Measurements from ENCODE around the gene NUCB2.
"Not testable (repeated sequence)": the region's sequence is repeated elsewhere in the genome, so short reads cannot be mapped to it uniquely, and the experiment has no call there.

The NUCB2 gene

DNA sequence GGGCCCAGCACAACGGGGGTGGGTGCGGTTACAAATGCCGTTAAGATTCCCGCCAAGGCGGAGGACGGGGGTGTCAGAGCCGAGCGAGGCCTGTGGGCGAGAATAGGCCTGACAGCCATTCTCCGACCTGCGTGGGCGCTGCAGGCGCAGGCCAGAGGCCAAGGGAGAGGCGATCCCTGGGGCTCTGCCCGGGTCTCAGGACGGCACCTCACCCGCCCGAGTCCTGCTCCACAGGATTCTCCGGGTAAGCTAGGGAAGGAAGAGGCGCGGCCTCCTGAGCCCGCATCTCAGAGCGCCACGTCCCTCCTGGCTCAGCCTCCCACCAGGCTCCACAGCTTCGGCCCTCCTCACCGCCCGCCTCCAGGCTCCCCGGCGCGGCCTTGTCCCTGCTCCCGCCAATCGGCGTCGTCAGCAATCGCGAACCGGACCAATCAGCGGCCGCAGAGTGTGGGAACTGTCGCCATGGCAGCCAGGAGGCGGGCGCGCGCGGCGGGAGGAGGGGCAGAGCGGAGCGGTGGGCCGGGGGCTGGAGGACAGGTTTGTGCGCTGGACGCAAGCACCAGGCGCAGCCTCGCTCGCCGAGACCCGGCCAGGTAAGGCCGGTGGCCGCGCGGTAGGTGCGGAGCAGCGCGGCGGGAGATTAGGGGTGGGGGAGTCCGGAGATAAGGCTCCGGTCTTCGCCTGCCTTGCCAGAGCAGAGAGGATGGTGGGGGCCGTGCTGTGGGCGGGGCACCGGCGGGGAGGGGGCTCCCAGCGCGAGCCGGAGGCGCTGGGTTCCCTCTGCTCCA is at the start of gene NUCB2:
NUCB2 (plus strand) TSS at position 504 of the 788 bp plus-strand sequence. CDS start 18,585 bp downstream, outside the sequence.
- peak; percentile 96 for DNase-seq

DNA sequence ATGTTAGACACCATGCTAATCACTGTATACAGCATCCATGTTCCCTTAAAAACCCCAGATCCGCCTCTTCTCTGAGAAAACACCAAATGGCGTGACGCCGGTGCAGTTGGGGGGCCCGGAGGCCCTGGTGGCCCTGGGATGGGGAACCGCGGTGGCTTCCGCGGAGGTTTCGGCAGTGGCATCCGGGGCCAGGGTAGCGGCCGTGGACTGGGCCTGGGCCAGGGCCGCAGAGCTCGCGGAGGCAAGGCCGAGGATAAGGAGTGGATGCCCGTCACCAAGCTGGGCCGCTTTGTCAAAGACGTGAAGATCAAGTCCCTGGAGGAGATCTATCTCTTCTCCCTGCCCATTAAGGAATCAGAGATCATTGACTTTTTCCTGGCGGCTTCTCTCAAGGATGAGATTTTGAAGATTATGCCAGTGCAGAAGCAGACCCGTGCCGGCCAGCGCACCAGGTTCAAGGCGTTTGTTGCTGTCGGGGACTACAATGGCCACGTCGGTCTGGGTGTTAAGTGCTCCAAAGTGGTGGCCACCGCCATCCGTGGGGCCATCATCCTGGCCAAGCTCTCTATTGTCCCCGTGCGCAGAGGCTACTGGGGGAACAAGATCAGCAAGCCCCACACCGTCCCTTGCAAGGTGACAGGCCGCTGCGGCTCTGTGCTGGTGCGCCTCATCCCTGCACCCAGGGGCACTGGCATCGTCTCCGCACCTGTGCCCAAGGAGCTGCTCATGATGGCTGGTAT is 48.2 kb upstream of the NUCB2 start:
- not testable (repeated sequence) for DNase-seq

DNA sequence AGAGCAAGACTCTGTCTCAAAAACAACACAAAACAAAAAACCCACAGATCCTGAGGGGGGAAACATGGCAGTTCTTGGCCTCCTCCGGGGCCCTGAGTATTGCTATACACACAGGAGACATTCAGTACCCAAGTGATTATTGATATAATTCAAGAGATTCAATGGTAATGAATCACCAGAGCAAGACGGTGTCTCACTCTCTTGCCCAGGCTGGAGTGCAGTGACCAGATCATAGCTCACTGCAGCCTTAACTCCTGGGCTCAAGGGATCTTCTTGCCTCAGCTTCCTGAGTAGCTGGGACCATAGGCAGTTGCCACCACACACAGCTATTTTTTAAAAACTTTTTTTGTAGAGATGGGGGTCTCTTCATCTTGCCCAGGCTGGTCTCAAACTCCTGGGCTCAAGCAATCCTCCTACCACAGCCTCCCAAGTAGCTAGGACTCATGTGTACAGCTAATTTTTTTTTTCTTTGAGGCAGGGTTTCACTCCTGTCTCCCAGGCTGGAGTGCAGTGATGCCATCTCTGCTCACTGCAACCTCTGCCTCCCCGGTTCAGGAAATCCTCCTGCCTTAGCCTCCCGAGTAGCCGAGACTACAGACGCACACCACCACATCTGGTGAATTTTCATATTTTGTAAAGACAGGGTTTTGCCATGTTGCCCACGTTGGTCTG is 46.9 kb upstream of the NUCB2 start:
- DNase-seq: no peak

DNA sequence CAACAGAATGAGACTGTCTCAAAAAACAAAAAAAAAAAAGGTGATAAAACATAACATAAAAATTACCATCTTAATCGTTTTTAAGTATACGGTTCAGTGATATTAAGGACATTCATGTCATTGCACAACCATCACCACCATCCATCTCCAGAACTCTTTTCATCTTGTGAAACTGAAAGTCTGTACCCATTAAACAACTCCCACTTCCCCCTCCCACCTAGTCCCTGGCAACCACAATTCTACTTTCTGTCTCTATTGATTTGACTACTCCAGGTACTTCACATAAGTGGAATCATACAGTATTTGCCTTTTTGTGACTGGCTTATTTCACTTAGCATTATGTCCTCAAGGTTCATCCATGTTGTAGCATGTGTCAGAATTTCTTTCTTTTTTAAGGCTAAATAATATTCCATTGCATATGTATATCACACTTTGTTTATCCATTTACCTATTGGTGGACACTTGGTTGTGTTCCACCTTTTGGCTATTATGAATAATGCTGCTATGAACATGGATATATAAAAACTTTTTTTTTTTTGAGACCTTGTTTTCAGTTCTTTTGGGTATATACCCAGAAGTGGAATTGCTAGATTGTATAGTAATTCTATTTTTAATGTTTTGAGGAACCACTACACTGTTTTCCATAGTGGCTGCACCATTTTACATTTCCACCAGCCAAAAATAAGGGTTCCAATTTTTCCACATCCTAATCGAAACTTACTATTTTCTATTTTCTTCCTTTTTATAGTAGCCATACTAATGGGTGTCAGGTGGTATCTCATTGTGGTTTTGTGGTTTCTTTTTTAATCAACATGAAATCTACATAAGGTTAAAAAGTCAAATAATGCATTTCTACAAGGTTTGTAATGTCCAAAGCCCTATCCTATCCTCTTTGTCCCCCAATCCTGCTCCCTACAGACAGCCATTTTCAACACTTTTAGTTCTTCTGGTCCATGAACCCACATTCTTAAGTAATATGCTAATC is 45.4 kb upstream of the NUCB2 start:
- peak; percentile 20 for DNase-seq

DNA sequence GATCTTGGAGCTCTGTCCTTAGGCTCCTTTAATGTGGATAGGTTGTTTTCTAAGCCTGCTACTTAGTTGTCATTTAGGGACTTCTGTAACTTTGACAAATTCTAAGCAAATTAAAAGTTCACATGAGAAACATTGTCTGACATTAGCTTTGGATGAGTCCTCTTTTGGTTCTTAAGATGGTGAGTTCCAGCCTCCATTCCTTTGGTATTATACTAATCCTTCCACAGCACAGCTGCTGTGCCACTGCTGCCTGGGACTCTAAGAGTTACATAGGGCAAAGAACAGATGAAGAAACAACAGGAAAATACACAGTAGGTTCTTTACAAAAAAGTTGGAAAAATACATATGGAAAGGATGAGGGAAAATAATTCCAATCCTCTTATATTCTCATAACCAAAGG is 43.4 kb upstream of the NUCB2 start:
- no peak for DNase-seq

DNA sequence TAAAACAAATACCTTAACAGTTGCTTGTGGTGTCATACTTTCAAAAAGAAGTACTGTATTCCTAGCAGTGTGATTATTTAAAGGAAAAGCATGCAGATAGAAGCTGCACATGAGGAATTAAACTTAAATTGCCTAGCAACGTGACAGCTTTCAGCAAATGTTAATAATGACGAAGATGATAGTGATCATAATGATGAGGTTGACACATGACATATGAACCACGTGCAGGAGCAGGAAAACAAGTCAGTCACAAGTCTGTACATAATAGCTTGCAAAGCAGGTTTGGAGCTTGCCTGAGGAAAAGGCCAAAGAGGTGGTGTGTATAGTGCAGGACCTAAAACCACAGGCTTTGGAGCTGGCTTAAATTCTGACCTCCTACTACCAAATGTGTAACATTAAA is 38.2 kb upstream of the NUCB2 start:
- no peak for DNase-seq

DNA sequence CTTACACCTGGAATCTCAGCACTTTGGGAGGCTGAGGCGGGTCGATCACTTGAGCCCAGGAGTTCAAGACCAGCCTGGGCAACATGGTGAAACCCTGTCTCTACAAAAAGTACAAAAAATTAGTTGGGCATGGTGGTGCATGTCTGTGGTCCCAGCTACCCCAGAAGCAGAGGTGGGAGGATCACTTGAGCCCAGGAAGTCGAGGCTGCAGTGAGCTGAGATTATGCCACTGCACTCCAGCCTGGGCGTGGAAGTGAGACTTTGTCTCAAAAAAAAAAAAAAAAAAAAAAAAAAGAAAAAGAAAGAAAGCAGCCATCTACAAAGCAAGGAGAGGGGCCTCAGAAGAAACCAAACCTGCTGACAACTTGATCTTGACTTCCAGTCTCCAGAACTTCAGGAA is 36.6 kb upstream of the NUCB2 start:
- DNase-seq: not testable (repeated sequence)

DNA sequence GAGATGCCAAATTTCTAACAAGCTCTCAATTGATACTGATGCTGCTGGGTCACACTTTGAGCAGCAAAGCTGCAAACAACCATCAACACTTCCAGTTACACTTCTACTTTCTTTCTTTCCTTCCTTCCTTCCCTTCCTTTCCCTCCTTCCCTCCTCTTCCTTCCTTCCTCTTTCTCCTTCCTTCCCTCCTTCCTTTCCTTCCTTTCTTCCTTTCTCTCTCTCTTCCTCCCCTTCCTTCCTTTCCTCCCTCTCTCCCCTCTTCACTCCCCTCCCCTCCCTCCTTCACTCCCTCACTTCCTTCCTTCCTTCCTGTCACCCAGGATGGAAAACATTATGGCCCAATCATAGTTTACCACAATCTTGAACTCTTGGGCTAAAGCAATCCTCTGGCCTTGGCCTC is 35.8 kb upstream of the NUCB2 start:
- no peak for DNase-seq

DNA sequence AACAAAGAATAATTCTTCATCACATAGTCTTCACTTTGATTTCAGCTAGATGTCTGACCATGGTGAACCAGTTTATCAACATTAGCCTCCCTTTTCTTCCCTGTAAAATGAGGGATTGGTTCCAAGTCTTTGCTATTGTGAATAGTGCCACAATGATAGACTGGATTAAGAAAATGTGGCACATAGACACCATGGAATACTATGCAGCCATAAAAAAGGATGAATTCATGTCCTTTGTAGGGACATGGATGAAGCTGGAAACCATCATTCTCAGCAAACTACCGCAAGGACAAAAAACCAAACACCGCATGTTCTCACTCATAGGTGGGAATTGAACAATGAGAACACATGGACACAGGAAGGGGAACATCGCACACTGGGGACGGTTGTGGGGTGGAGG is 33.6 kb upstream of the NUCB2 start:
- DNase-seq: not testable (repeated sequence)

DNA sequence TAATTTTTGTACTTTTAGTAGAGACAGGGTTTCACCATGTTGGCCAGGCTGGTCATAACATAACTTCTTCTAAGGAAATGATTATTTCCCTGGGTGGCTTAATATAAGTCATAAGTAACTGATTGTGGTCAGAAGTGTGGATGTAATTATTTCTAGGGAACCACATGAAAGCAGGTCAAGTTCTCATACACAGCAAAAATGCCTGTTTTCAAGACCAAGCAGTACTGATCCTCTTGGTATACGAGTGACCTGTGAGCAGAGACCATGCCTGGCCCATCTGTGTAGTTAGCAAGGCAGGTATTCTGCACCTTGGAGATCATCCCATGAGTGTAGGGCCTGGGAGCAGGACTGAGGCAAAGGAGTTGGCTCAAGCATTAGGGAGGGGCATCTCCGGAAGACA is 32.5 kb upstream of the NUCB2 start:
- DNase-seq: no peak

DNA sequence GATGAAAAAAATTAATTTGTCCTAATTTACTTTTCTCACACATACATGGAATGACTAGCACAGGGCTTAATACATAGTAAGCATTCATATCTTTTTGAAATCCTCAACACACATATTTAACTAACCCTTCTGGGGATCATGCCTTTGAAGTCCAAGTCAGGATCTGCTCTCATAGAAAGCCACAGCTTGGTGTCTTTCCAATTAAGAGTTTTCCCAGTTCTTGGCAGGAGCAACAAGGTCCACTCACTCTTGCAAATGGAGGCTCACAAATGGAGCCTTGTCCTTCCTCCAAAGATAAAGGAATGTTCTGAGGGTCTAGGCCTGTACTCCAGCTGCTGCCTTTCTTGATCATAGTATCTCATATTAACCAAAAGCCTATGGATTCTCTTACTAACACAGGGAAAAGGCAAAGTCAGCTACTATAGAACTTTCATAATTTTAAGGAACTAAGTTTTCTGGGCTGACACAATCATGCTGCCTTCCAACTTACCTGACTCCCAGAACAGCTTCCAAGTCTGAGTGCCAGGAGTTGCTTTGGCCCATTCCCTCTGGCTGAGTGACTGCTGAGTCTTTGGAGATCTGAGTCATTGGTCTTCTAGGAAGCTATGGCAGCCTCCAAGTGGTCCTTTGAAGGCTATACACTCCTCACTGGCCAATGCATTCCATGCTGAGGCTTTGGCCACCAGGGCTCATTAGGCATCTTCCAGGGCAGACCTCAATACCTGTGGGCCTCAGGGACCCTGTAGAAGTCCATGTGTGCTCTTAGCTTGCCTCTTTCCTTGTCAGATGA is 25.8 kb upstream of the NUCB2 start:
- no peak for DNase-seq

DNA sequence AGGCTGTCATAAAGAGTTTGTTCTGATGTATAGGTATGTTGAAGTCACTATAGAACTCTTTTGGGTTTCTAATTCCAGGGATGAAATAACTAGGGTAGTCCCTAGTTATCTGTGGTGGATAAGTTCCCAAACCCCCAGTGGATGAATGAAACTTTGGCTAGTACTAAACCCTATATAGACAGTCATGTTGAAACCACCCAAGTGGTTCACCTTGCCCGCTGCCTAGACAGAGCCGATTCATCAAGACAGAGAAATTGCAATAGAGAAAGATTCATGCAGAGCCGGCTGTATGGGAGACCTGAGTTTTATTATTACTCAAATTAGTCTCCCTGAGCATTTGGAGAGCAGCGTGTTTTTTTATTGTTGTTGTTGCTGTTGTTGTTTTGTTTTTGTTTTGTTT is 23.8 kb upstream of the NUCB2 start:
- DNase-seq: no peak

DNA sequence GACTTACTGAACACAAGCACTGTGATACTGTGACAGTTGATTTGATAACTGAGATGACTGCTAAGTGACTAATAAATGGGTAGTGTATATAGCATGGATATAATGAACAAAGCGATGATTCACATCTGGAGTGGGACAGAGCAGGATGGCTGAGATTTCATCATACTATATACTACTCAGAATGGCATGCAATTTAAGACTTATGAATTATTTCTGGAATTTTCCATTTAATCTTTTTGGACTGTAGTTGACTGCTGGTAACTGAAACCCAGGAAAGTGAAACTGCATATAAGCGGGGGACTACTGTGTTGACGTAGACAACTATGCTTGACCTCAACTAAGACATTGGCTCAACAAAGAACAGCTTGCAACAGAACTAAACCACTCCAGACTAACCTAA is 20.0 kb upstream of the NUCB2 start:
- no peak for DNase-seq

DNA sequence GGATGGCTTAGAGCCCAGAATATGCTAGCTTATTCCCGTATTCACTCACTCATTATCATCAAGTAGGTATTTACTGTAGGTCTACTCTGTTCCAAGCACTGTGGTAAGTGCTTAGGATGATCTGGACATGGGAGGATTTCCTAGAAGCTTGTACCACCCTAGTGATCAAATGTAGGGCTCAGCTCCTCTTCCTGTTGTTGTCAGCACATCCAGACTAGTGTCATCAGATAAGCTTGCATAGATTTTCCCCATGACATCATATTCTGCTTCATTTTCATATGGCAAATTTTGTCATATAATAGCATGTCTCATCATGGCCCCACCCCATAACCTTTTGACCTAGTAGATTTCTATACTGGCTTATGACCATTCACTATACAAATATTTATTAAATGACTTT is 19.3 kb upstream of the NUCB2 start:
- DNase-seq: no peak

DNA sequence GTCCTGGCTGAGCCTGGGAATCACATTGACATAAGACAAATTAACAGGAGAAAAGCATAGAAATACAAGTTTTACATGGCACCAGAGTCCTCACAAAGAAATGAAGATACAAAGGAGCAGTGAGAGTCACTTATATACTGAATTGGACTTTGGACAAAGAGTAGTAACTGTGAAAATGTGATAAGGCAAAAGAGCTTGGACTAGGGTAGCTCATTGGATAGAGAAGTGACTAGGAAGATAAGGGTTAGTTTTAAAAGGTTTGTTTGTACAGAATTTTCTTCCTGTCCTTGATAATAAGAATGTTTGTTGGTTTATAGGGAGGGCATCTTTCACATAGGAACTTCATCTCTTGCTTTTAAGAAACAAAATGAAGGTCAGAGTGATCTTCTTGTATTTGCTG is 17.9 kb upstream of the NUCB2 start:
- no peak for DNase-seq

DNA sequence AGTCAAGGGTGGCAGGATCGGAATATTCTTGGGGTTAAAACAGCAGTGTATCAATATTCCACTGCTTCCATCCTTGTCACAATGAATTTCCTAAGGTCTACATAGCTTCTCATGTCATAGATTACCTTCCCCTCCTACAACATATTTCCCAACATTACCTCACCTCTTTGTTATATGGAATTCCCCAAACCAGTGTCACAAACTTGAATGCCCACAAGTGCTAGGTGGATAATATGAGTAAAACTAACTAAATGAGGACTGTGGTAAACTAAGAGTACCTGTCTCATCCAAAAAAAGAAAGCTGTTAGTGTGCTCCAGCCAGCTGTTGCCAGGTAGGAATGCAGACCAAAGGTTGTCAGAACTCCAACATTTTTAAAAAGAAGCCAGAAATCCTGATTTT is 17.0 kb upstream of the NUCB2 start:
- no peak for DNase-seq

DNA sequence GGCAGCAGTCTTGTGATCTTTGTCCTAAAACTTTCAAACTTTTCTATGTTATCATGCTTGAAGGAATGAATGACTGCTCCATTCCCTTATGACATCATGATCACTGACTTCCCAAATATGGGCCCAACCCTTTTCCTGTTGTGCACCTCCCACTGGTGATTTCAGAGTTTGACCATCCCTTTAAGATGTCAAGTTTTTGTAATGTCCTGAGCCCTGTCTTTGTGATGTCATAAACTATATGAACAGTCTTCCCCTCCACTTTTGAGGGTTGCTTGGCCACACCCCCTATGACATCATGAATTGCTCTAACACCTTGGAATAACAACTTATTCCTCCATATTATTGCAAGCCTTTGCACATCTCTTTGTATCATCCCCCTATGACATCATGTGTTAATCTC is 16.5 kb upstream of the NUCB2 start:
- no peak for DNase-seq

DNA sequence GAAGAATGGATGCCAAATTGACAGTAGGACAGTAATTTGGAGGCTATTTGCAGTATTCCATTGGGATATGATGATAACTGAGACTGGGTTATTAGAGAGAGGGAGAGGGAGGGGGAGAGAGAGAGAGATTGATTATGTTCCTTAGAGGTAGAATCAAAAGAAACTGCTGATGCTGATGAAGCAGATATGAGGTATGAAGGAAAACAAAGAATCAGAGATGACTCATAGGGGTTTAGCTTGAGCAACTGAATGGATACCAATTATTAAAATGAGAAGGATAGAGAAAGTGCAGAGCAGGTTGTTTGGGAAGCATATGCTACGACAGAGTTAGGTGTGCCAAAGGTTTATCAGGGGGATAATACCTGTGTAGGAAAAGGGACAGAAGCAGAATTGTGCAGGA is 12.8 kb upstream of the NUCB2 start:
- no peak for DNase-seq

DNA sequence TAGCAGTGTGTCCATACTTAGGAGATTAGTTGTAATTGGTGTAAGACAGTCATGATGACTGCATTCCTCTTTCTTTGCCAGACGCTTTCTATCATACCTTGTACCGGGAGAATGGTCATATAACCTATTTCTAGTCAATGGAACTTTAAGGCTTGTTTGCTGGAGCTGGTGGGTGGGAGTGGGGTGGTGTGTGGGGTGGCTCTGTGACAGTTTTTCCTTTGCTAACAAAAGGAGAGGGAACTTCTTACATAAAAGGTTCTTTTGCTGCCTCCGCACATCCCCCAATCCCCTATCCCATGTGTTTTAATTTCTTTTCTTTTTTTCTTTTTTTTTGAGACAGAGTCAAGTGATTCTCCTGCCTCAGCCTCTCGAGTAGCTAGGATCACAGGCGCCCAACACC is 9.8 kb upstream of the NUCB2 start:
- DNase-seq: no peak

DNA sequence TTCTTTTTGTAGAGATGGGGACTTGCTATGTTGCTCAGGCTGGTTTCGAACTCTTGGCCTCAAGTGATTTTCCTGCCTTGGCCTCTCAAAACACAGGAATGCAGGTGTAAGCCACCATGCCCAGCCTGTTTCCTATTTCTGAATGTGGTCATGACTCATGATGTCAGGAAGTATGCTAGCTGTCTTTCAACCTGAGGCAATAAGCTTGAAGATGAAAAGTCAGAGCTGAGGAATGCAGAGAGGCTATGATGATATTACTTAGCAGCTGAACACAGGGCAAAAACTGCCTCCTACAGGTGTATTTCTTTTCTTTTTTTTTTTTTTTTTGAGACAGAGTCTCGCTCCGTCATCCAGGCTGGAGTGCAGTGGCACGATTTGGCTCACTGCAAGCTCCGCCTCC is 9.0 kb upstream of the NUCB2 start:
- DNase-seq: no peak

DNA sequence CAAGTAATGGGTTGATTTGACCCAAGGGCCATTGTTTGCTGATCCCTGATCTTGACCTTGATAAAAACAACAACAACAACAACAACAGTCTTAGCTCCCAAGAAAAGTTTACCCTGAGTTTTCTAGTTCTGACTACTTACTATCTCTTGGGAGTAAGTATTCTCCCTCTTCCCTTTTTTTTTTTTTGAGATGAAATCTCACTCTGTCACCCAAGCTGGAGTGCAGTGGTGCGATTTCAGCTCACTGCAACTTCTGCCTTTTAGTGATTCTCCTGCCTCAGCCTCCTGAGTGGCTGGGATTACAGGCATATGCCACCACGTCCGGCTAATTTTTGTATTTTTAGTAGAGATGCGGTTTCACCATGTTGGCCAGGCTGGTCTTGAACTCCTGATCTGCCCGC is 8.0 kb upstream of the NUCB2 start:
- not testable (repeated sequence) for DNase-seq

DNA sequence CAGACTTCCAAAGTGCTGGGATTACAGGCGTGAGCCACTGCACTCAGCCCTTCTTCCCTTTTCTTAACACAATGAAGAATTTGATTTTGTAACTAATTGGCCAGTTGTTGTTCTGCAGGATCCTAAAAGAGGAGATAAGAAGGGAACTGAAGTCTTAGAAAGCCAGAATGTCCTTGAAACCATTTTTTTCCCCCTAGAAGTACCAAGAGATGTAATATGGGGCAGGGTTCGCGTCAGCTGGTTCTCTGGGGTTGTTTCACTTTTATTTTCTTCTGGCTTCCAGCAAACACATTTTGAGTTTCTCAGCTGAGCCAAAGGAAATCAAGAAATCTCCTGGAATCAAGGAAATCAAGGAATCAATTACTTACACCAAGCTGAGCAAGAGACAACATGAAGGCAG is 7.6 kb upstream of the NUCB2 start:
- no peak for DNase-seq

All from stimulated activated CD4-positive, alpha-beta T cell treated with anti-CD3 and anti-CD28 coated beads, Interleukin-4, amount 100 ng/mL, for 1 hour (primary cell).